HEK293 (cell line): Measurements from ENCODE around the gene ARRB2.
"Not testable (repeated sequence)": the region's sequence is repeated elsewhere in the genome, so short reads cannot be mapped to it uniquely, and the experiment has no call there.

Experiments
- CTCF ChIA-PET: fragments of 350-600 bp; formaldehyde crosslinking; extraction: SDS; loops from one replicate; lab custom pipeline; 2021; ENCODE audit warnings: antibody characterized with exemption; lab: Yijun Ruan, JAX
- POLR2A ChIA-PET: fragments of 300-600 bp; formaldehyde crosslinking; extraction: SDS; loops from one replicate; lab custom pipeline; 2020; ENCODE audit warnings: antibody characterized with exemption, inconsistent platforms; lab: Yijun Ruan, JAX
- H3K27ac ChIP-seq: fragments of 200-500 bp; sonication (Bioruptor generic); 2 replicates; pipeline ENCODE4 v1.5.1; 2014; ENCODE audit warnings: low read depth, low read length, control low read depth, inconsistent platforms; ENCODE audit errors: extremely low read depth
- H3K36me3 ChIP-seq, 2 experiments: fragments of 200-500 bp in 1 of 2; sonication (Bioruptor generic) in 1 of 2; 1 replicate in 1 of 2; 2 replicates in 1 of 2; pipeline ENCODE4 v1.5.1; 2014 to 2017; ENCODE audit warnings: inconsistent platforms in 2 of 2, low read length in 2 of 2; ENCODE audit not compliant: control insufficient read depth in 2 of 2, insufficient read depth in 1 of 2
- H3K4me1 ChIP-seq: fragments of 200-500 bp; sonication (Bioruptor generic); 2 replicates; pipeline ENCODE4 v1.5.1; 2014; ENCODE audit warnings: mild to moderate bottlenecking, low read length, inconsistent platforms; ENCODE audit not compliant: control insufficient read depth, insufficient read depth
- H3K4me3 ChIP-seq: 2 replicates; pipeline ENCODE4 v1.5.1; 2011; ENCODE audit warnings: low read depth, mild to moderate bottlenecking, control low read depth, low read length, moderate library complexity
- H3K9me3 ChIP-seq: fragments of 200-500 bp; sonication (Bioruptor generic); 2 replicates; pipeline ENCODE4 v1.5.1; 2014; ENCODE audit warnings: low read depth, low read length, inconsistent platforms; ENCODE audit not compliant: control insufficient read depth, insufficient read depth
- KLF9 ChIP-seq: fragments of 450-650 bp; formaldehyde crosslinking; IDR thresholded peaks from 2 replicates; pipeline ENCODE4 v1.5.1; 2016; ENCODE audit warnings: missing biosample characterization, missing genetic modification characterization, low read depth
- SP2 ChIP-seq: fragments of 450-650 bp; formaldehyde crosslinking; IDR thresholded peaks from 2 replicates; pipeline ENCODE4 v1.5.1; 2016; ENCODE audit warnings: missing biosample characterization, missing genetic modification characterization
- SP3 ChIP-seq: fragments of 450-650 bp; formaldehyde crosslinking; IDR thresholded peaks from 2 replicates; pipeline ENCODE4 v1.5.1; 2016; ENCODE audit warnings: missing biosample characterization, missing genetic modification characterization
- ZBTB48 ChIP-seq: fragments of 450-650 bp; formaldehyde crosslinking; IDR thresholded peaks from 2 replicates; pipeline ENCODE4 v1.5.1; 2016; ENCODE audit warnings: missing biosample characterization, missing genetic modification characterization
- ZFP37 ChIP-seq: fragments of 450-650 bp; formaldehyde crosslinking; IDR thresholded peaks from 2 replicates; pipeline ENCODE4 v1.5.1; 2016; ENCODE audit warnings: missing biosample characterization, missing genetic modification characterization
- ZIC2 ChIP-seq: fragments of 450-650 bp; formaldehyde crosslinking; IDR thresholded peaks from 2 replicates; pipeline ENCODE4 v1.5.1; 2016; ENCODE audit warnings: missing biosample characterization, missing genetic modification characterization
- ZNF133 ChIP-seq: fragments of 450-650 bp; formaldehyde crosslinking; IDR thresholded peaks from 2 replicates; pipeline ENCODE4 v1.5.1; 2016; ENCODE audit warnings: missing biosample characterization, missing genetic modification characterization
- ZNF175 ChIP-seq: fragments of 450-650 bp; formaldehyde crosslinking; IDR thresholded peaks from 2 replicates; pipeline ENCODE4 v1.5.1; 2016; ENCODE audit warnings: missing biosample characterization, missing genetic modification characterization
- ZNF266 ChIP-seq: fragments of 450-650 bp; formaldehyde crosslinking; IDR thresholded peaks from 2 replicates; pipeline ENCODE4 v1.5.1; 2016; ENCODE audit warnings: missing biosample characterization, missing genetic modification characterization, low read depth
- ZNF335 ChIP-seq: fragments of 450-650 bp; formaldehyde crosslinking; conservative IDR thresholded peaks from 2 replicates; pipeline ENCODE4 v1.5.1; 2016; ENCODE audit warnings: missing biosample characterization, missing genetic modification characterization
- ZNF510 ChIP-seq: fragments of 450-650 bp; formaldehyde crosslinking; IDR thresholded peaks from 2 replicates; pipeline ENCODE4 v1.5.1; 2018; ENCODE audit warnings: mild to moderate bottlenecking, missing genetic modification characterization, missing biosample characterization; ENCODE audit not compliant: insufficient replicate concordance
- ZNF571 ChIP-seq: fragments of 450-650 bp; formaldehyde crosslinking; IDR thresholded peaks from 2 replicates; pipeline ENCODE4 v1.5.0; 2017; ENCODE audit warnings: missing biosample characterization, missing genetic modification characterization
- ZSCAN23 ChIP-seq: fragments of 450-650 bp; formaldehyde crosslinking; IDR thresholded peaks from 2 replicates; pipeline ENCODE4 v1.5.1; 2016; ENCODE audit warnings: missing biosample characterization, missing genetic modification characterization
- TF ChIP-seq, protein P1 (sequence below): fragments of 450-650 bp; formaldehyde crosslinking; IDR thresholded peaks from 2 replicates; pipeline ENCODE4 v1.5.1; 2016; ENCODE audit warnings: missing biosample characterization, missing genetic modification characterization
- TF ChIP-seq, protein P2 (sequence below): fragments of 450-650 bp; formaldehyde crosslinking; IDR thresholded peaks from 2 replicates; pipeline ENCODE4 v1.5.1; 2016; ENCODE audit warnings: missing biosample characterization, missing genetic modification characterization
- TF ChIP-seq, protein P3 (sequence below): fragments of 450-650 bp; formaldehyde crosslinking; IDR thresholded peaks from 2 replicates; pipeline ENCODE4 v1.5.1; 2017; ENCODE audit warnings: missing biosample characterization, mild to moderate bottlenecking, missing genetic modification characterization, moderate library complexity
- TF ChIP-seq, protein P4 (sequence below): fragments of 450-650 bp; formaldehyde crosslinking; IDR thresholded peaks from 2 replicates; pipeline ENCODE4 v1.5.1; 2017; ENCODE audit warnings: missing biosample characterization, missing genetic modification characterization

The ARRB2 gene

DNA sequence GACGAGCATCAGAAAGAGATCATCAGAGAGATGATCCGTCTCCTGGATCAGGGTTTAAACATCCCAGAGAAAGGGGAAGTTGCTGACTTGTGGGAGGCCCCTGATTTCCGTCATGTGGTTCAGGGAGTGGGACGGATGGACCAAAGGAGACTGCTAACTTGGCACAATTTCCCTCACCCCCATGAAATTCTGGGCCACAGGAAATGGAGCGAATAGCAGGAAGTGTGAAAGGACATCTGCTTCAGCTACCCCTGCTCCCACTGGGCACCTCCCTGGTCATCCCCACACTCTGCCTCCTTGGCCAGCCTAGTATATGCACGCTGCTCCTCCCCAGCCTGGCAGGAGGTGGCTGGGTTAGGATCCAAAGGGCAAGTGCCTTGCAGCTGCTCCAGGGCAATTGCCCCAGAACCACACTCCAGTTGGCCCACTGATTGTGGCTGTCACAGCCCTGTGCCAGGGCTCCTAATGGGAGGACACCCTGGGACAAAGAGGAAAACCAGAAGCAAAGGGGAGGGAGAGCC, 1.3 kb downstream of the ARRB2 start:
- CTCF ChIA-PET: interaction anchor here (1.5 kb wide), 1 partner anchor 21 kb away, joined by 3 read pairs; no protein-coding TSS in a partner anchor
- no peak overlapping the region for H3K27ac ChIP-seq
- TF ChIP-seq, protein P1, sequence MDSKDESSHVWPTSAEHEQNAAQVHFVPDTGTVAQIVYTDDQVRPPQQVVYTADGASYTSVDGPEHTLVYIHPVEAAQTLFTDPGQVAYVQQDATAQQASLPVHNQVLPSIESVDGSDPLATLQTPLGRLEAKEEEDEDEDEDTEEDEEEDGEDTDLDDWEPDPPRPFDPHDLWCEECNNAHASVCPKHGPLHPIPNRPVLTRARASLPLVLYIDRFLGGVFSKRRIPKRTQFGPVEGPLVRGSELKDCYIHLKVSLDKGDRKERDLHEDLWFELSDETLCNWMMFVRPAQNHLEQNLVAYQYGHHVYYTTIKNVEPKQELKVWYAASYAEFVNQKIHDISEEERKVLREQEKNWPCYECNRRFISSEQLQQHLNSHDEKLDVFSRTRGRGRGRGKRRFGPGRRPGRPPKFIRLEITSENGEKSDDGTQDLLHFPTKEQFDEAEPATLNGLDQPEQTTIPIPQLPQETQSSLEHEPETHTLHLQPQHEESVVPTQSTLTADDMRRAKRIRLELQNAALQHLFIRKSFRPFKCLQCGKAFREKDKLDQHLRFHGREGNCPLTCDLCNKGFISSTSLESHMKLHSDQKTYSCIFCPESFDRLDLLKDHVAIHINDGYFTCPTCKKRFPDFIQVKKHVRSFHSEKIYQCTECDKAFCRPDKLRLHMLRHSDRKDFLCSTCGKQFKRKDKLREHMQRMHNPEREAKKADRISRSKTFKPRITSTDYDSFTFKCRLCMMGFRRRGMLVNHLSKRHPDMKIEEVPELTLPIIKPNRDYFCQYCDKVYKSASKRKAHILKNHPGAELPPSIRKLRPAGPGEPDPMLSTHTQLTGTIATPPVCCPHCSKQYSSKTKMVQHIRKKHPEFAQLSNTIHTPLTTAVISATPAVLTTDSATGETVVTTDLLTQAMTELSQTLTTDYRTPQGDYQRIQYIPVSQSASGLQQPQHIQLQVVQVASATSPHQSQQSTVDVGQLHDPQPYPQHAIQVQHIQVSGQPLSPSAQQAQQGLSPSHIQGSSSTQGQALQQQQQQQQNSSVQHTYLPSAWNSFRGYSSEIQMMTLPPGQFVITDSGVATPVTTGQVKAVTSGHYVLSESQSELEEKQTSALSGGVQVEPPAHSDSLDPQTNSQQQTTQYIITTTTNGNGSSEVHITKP (tag by site-specific recombination): peak; percentile 33; the same call in 1 of the 2 replicates
- TF ChIP-seq ZIC2 (tag by site-specific recombination): peak; percentile 39; the same call in 1 of the 2 replicates
- TF ChIP-seq ZFP37 (tag by site-specific recombination): no peak
- TF ChIP-seq ZNF571 (tag by site-specific recombination): no peak
- TF ChIP-seq ZBTB48: 0 out of 2 replicates have a peak, but pooled peaks have one; percentile 17
- TF ChIP-seq ZNF335 (tag by site-specific recombination): no peak
- no peak for TF ChIP-seq ZNF266
- H3K9me3 ChIP-seq: no peaks in the 10 kb centered on the region
- H3K4me3 ChIP-seq: no peak overlapping the region
- peaks cover 0 to 19% of the 10 kb centered on the region in 2 experiments; a peak in 2 of 3 replicates for H3K36me3 ChIP-seq
- peaks cover 5% of the 10 kb centered on the region; the same call in 1 of the 2 replicates for H3K4me1 ChIP-seq
- POLR2A ChIA-PET: interaction anchor here (0.7 to 1.1 kb wide), 2 partner anchors 84 to 150 kb away, joined by 3 read pairs; partner anchors contain the start of gene PSMB6

DNA sequence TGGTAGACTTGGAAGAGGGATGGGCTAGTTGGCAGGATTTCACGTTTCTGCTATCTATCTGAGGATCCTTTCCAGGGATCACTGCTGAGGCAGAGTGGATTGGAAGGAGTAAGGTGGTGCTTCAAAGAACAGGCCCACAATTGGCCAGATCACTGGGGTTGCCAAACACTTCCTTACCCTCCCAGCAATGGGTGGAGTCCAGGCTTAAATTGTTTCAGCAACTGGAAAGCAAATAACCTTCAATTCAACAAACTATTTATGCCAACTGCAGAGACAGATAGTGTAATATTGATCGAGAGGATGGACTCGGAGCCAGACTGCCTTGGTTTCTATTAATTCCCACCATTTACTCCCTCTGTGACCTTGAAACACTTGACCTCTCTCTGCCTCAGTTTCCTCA, 2.1 kb downstream of the ARRB2 start:
- POLR2A ChIA-PET: no interaction called here
- no peaks in the 10 kb centered on the region for H3K9me3 ChIP-seq
- TF ChIP-seq ZNF133 (tag by site-specific recombination) (no peak), SP3 (tag by site-specific recombination) (0 out of 2 replicates have a peak, but pooled peaks have one; percentile 12), SP2 (tag by site-specific recombination) (0 out of 2 replicates have a peak, but pooled peaks have one; percentile 10)
- TF ChIP-seq, all 188 proteins: peak for 2
- CTCF ChIA-PET: interaction anchor here (1.5 kb wide), 1 partner anchor 20 kb away, joined by 3 read pairs; no protein-coding TSS in a partner anchor
- Histone ChIP-seq H3K36me3 (peaks cover 0 to 27% of the 10 kb centered on the region in 2 experiments; a peak in 2 of 3 replicates), H3K27ac (no peak overlapping the region), H3K4me1 (peaks cover 5% of the 10 kb centered on the region; the same call in 1 of the 2 replicates), H3K4me3 (no peak overlapping the region)

DNA sequence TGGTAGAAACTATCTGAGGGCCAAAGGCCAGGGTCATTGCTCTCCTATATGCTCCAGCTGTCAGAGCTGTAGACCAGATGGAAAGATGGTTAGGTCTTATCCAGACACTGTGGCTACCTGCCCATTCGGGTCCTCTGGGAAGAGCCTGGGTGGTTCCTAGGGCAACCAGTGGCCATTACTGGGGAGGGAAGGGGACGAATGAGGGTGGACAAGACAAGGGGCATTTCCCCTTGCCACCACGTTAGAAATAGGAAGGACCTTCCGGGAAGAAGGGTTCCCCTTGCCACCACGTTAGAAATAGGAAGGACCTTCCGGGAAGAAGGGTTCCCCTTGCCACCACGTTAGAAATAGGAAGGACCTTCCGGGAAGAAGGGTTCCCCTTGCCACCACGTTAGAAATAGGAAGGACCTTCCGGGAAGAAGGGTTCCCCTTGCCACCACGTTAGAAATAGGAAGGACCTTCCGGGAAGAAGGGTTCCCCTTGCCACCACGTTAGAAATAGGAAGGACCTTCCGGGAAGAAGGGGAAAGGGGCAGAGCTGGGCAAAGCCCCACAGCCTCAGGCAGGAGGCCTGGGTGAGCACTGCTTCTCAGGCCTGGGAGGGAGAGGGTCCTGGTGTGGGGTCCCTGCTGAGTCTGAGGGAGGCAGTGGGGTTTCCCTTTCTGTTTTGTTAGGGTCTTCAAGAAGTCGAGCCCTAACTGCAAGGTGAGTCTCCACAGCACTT, 4.1 kb downstream of the ARRB2 start:
- H3K27ac ChIP-seq, POLR2A ChIA-PET, H3K9me3 ChIP-seq, H3K4me3 ChIP-seq: not testable (repeated sequence)
- CTCF ChIA-PET: interaction anchor here (0.6 to 1.6 kb wide), 3 partner anchors 10 to 151 kb away, joined by 4 read pairs; partner anchors contain the start of gene PELP1
- Histone ChIP-seq H3K4me1 (peaks cover 12% of the 10 kb centered on the region), H3K36me3 (peaks cover 4 to 47% of the 10 kb centered on the region in 2 experiments; a peak in 2 of 3 replicates)

DNA sequence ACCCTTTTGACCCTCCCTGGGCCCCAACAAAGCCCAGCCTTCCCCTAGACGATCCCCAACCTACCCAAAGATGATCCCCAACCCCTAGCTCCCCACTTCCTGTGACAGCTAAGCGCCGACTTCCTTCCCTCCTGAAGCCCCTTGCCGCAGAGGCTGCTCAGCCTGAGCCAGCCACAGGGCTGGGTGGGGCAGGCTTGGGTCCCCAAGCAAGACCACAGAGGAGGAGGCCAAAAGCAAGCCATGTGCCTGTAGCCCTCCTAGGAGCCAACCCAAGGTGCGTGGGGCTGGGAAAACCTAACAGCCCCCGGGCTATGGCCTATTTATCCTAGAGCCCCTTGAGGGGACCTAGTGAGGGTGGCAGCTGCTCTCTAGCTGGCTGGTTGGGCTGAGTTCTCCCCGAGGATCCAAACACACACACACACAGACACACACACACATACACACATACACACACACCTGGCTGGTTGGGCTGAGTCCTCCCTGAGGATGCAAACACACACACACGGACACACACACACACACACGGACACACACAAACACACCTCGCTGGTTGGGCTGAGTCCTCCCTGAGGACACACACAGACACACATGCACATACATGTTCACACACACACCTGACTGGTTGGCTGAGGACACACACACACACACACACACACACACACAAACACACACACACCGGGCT, 4.8 kb downstream of the ARRB2 start:
- ChIA-PET POLR2A (no interaction called here), CTCF (interaction anchor here (0.7 to 1.6 kb wide), 4 partner anchors 11 to 148 kb away, joined by 4 to 8 read pairs (median 4); partner anchors contain the start of gene PELP1)
- H3K36me3 ChIP-seq: peaks cover 4 to 51% of the 10 kb centered on the region in 2 experiments; a peak in 2 of 3 replicates
- no peaks in the 10 kb centered on the region for H3K9me3 ChIP-seq
- H3K27ac ChIP-seq: no peak overlapping the region
- peaks cover 19% of the 10 kb centered on the region for H3K4me1 ChIP-seq
- no peak overlapping the region for H3K4me3 ChIP-seq
- TF ChIP-seq ZSCAN23: no peak
- TF ChIP-seq, protein P2, sequence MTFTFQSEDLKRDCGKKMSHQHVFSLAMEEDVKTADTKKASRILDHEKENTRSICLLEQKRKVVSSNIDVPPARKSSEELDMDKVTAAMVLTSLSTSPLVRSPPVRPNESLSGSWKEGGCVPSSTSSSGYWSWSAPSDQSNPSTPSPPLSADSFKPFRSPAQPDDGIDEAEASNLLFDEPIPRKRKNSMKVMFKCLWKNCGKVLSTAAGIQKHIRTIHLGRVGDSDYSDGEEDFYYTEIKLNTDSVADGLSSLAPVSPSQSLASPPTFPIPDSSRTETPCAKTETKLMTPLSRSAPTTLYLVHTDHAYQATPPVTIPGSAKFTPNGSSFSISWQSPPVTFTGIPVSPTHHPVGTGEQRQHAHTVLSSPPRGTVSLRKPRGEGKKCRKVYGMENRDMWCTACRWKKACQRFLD (tag by site-specific recombination): no peak
- TF ChIP-seq ZNF175: no peak
- TF ChIP-seq KLF9 (tag by site-specific recombination): no peak
- TF ChIP-seq, protein P3, sequence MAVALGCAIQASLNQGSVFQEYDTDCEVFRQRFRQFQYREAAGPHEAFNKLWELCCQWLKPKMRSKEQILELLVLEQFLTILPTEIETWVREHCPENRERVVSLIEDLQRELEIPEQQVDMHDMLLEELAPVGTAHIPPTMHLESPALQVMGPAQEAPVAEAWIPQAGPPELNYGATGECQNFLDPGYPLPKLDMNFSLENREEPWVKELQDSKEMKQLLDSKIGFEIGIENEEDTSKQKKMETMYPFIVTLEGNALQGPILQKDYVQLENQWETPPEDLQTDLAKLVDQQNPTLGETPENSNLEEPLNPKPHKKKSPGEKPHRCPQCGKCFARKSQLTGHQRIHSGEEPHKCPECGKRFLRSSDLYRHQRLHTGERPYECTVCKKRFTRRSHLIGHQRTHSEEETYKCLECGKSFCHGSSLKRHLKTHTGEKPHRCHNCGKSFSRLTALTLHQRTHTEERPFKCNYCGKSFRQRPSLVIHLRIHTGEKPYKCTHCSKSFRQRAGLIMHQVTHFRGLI (tag by site-specific recombination): peak; percentile 99
- TF ChIP-seq, protein P4, sequence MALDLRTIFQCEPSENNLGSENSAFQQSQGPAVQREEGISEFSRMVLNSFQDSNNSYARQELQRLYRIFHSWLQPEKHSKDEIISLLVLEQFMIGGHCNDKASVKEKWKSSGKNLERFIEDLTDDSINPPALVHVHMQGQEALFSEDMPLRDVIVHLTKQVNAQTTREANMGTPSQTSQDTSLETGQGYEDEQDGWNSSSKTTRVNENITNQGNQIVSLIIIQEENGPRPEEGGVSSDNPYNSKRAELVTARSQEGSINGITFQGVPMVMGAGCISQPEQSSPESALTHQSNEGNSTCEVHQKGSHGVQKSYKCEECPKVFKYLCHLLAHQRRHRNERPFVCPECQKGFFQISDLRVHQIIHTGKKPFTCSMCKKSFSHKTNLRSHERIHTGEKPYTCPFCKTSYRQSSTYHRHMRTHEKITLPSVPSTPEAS (tag by site-specific recombination): peak; percentile 95
- no peak for TF ChIP-seq ZNF510 (tag by site-specific recombination)
